ENCODE results near the gene PLXDC2.

Gene PLXDC2

GRCh38 chr10:20299034-20299736 is 483.0 kb downstream of the PLXDC2 start:
- Histone ChIP-seq H2AFZ (ENCODE audit: low read length) (no peak overlapping the region), H3K4me1 (ENCODE audit: insufficient read depth, low read length, severe bottlenecking) (no peaks in the 10 kb centered on the region), H3K27me3 (ENCODE audit: insufficient read depth, low read length) (no peaks in the 10 kb centered on the region), H3K36me3 (ENCODE audit: insufficient read depth, low read length) (no peaks in the 10 kb centered on the region), H4K20me1 (ENCODE audit: insufficient read depth, low read length) (no peaks in the 10 kb centered on the region), H3K79me2 (ENCODE audit: insufficient read depth, low read length) (no peaks in the 10 kb centered on the region), H3K9me3 (ENCODE audit: low read length) (no peaks in the 10 kb centered on the region), H3K27ac (ENCODE audit: low read depth, low read length, poor library complexity, severe bottlenecking) (no peak overlapping the region), H3K9me2 (ENCODE audit: low read depth, low read length) (no peaks in the 10 kb centered on the region), H3K9ac (ENCODE audit: low read length) (no peak overlapping the region), H3K4me2 (ENCODE audit: low read length) (no peak overlapping the region), H3F3A (ENCODE audit: insufficient read depth, low read length) (no peaks in the 10 kb centered on the region), H3K4me3 (ENCODE audit: low read depth, low read length, poor library complexity, severe bottlenecking) (no peak overlapping the region)
- no peak for TF ChIP-seq CTCF (IDR thresholded peaks at IDR 0.05; ENCODE audit: low read length)
- TF ChIP-seq EZH2 (IDR thresholded peaks at IDR 0.05; ENCODE audit: borderline replicate concordance, low read length) = no peak

DNA sequence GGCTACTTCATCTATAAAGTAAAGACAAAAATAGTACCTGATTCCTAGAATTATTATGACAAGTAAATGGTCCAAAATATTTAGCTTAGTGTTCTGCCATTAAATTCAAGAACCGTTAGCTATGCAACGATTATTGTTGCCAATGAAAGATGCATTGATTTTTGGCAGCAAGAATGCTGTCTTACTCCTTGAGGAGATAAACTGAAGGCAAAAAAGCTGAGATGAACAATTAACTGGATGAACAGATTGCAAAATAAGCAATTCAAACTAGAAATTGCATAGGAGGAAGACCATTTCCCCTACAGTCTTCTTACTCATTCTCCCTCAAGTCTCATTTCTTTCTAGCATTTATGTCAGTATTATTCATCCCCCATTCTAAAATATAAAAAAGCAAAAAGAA is 484.5 kb downstream of the PLXDC2 start:
- Histone ChIP-seq H3F3A (ENCODE audit: insufficient read depth, low read length) (no peaks in the 10 kb centered on the region), H3K36me3 (ENCODE audit: insufficient read depth, low read length) (no peaks in the 10 kb centered on the region), H3K4me1 (ENCODE audit: insufficient read depth, low read length, severe bottlenecking) (no peaks in the 10 kb centered on the region), H3K4me2 (ENCODE audit: low read length) (no peak overlapping the region), H3K27me3 (ENCODE audit: insufficient read depth, low read length) (no peaks in the 10 kb centered on the region), H3K79me2 (ENCODE audit: insufficient read depth, low read length) (no peaks in the 10 kb centered on the region), H2AFZ (ENCODE audit: low read length) (no peak overlapping the region), H3K4me3 (ENCODE audit: low read depth, low read length, poor library complexity, severe bottlenecking) (no peak overlapping the region), H3K27ac (ENCODE audit: low read depth, low read length, poor library complexity, severe bottlenecking) (no peak overlapping the region), H3K9me2 (ENCODE audit: low read depth, low read length) (no peaks in the 10 kb centered on the region), H3K9ac (ENCODE audit: low read length) (no peak overlapping the region), H3K9me3 (ENCODE audit: low read length) (no peaks in the 10 kb centered on the region), H4K20me1 (ENCODE audit: insufficient read depth, low read length) (no peaks in the 10 kb centered on the region)
- TF ChIP-seq EZH2 (IDR thresholded peaks at IDR 0.05; ENCODE audit: borderline replicate concordance, low read length) = no peak

DNA sequence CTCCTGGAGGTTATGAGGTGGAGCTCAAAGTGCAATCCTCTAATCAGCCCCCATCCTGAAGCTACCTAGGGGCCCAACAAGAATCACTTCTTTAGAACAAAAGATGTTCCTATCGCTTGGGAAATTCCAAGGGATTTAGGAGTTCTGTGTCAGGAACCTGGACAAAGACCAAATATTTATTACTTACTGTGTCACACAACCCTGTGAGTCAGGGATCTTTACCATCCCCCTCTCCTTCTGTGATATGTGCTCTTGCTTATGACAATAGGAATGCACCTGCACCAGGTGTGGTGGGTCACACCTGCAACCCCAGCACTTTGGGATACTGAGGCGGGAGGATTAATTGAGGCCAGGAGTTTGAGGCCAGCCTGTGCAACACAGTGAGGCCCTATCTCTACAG is 485.8 kb downstream of the PLXDC2 start:
- no peaks in the 10 kb centered on the region for H3K79me2 ChIP-seq (ENCODE audit: insufficient read depth, low read length)
- no peak overlapping the region for H3K4me2 ChIP-seq (ENCODE audit: low read length)
- H3K9me3 ChIP-seq (ENCODE audit: low read length) = no peaks in the 10 kb centered on the region
- no peaks in the 10 kb centered on the region for H3K27me3 ChIP-seq (ENCODE audit: insufficient read depth, low read length)
- no peak overlapping the region for H2AFZ ChIP-seq (ENCODE audit: low read length)
- no peaks in the 10 kb centered on the region for H3K9me2 ChIP-seq (ENCODE audit: low read depth, low read length)
- TF ChIP-seq EZH2 (IDR thresholded peaks at IDR 0.05; ENCODE audit: borderline replicate concordance, low read length) (no peak), CTCF (IDR thresholded peaks at IDR 0.05; ENCODE audit: low read length) (no peak)
- H3K4me3 ChIP-seq (ENCODE audit: low read depth, low read length, poor library complexity, severe bottlenecking) = no peak overlapping the region
- H3K36me3 ChIP-seq (ENCODE audit: insufficient read depth, low read length) = no peaks in the 10 kb centered on the region
- no peaks in the 10 kb centered on the region for H4K20me1 ChIP-seq (ENCODE audit: insufficient read depth, low read length)
- no peak overlapping the region for H3K27ac ChIP-seq (ENCODE audit: low read depth, low read length, poor library complexity, severe bottlenecking)
- no peaks in the 10 kb centered on the region for H3K4me1 ChIP-seq (ENCODE audit: insufficient read depth, low read length, severe bottlenecking)
- no peaks in the 10 kb centered on the region for H3F3A ChIP-seq (ENCODE audit: insufficient read depth, low read length)
- no peak overlapping the region for H3K9ac ChIP-seq (ENCODE audit: low read length)
